GM18867 (cell line): ENCODE measurements around the gene LBH.
A peak's percentile ranks its signal among the peaks of the same experiment; 100 is the strongest.

Source experiments
- ATAC-seq: cut with Tn5 transposase; IDR thresholded peaks from one replicate; pipeline ENCODE4 v1.9.1; 2021; ENCODE audit warnings: mild to moderate bottlenecking, moderate library complexity; ENCODE audit not compliant: unreplicated experiment

Gene LBH

GRCh38 chr2:30272286-30272685 is 41.0 kb downstream of the LBH start:
- no peak for ATAC-seq

- ATAC-seq = no peak
Measured at GRCh38 chr2:30272761-30273573, 41.6 kb downstream of the LBH start.

GRCh38 chr2:30273574-30273929 is 42.2 kb downstream of the LBH start:
- ATAC-seq = no peak

GRCh38 chr2:30275256-30275655 is 43.9 kb downstream of the LBH start:
- ATAC-seq = no peak

GRCh38 chr2:30276455-30276911 is 45.1 kb downstream of the LBH start:
- ATAC-seq = no peak

- no peak for ATAC-seq
Measured at GRCh38 chr2:30277582-30277981, 46.2 kb downstream of the LBH start.

GRCh38 chr2:30278419-30278818 is 47.1 kb downstream of the LBH start:
- no peak for ATAC-seq

- ATAC-seq = no peak
Measured at GRCh38 chr2:30280596-30281434, 49.5 kb downstream of the LBH start.

- ATAC-seq = no peak
Measured at GRCh38 chr2:30282081-30282480, 50.7 kb downstream of the LBH start.

GRCh38 chr2:30282721-30283120 is 51.4 kb downstream of the LBH start:
- ATAC-seq = no peak

GRCh38 chr2:30283931-30284565 is 52.7 kb downstream of the LBH start:
- ATAC-seq = no peak

- no peak for ATAC-seq
Measured at GRCh38 chr2:30285758-30286157, 54.4 kb downstream of the LBH start.

- peak; percentile 1 for ATAC-seq
Measured at GRCh38 chr2:30287190-30287840, 56.0 kb downstream of the LBH start.

- ATAC-seq = peak; percentile 81
Measured at GRCh38 chr2:30287857-30288513, 56.7 kb downstream of the LBH start.

- ATAC-seq = no peak
Measured at GRCh38 chr2:30288561-30288960, 57.2 kb downstream of the LBH start.

- no peak for ATAC-seq
Measured at GRCh38 chr2:30293303-30293921, 62.1 kb downstream of the LBH start.

GRCh38 chr2:30294133-30294532 is 62.8 kb downstream of the LBH start:
- no peak for ATAC-seq

- ATAC-seq = no peak
Measured at GRCh38 chr2:30296496-30296895, 65.2 kb downstream of the LBH start.

- ATAC-seq = peak; percentile 41
Measured at GRCh38 chr2:30298302-30298701, 67.0 kb downstream of the LBH start.

GRCh38 chr2:30300122-30300455 is 68.8 kb downstream of the LBH start:
- no peak for ATAC-seq
